NCI-H2107 (cell line): ENCODE measurements around the gene SLC16A12.
"Not testable (repeated sequence)": the region's sequence is repeated elsewhere in the genome, so short reads cannot be mapped to it uniquely, and the experiment has no call there.

ENCODE experiments used
- DNase-seq: peaks from one replicate; lab custom pipeline; 2025; lab: John Stamatoyannopoulos, UW

Gene SLC16A12

DNA sequence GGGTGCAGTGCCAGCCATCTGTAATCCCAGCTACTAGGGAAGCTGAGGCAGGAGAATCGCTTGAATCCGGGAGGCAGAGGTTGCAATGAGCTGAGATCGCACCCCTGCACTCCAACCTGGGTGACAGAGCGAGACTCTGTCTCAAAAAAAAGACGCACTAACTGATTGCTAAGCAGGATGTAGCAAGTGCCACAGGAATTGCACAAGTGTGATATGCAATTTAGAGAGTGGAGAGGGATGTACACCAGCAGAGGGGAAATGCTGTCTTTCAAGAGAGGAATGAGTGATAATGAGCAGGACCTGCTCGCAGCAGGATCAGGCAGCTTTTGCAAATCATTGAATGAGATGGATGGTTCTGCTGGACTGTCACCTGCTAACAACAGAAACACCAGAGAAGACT lies 13.3 kb upstream of the SLC16A12 start:
- DNase-seq = no peak

DNA sequence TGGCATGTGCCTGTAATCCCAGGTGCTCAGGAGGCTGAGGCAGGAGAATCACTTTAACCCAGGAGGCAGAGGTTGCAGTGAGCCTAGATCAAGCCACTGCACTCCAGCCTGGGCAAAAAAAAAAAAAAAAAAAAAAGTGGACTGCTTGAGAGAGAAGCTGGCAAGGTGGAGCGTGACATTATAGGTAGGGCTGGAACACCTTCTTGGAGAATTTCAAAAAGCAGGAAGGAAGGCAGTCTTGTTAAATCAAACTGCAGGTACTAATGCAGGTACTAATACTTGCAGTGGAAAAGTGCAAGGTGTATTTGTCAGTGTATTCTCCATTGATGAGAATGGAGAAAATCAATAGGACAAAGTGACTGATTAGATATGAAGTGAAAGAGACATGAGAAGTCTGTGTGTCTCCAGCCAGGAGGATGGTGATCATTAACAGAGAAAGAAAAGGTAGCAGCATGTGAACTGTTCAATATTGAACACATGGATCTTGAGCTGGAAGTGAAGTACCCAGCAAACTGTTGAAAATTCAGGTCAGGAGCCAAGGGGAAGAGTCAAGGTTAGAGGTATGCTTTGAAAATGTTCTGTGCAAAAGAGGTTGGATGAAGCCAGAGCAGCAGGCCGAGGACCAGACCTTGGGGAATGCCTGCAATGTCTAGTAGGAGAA lies 12.6 kb upstream of the SLC16A12 start:
- no peak for DNase-seq

DNA sequence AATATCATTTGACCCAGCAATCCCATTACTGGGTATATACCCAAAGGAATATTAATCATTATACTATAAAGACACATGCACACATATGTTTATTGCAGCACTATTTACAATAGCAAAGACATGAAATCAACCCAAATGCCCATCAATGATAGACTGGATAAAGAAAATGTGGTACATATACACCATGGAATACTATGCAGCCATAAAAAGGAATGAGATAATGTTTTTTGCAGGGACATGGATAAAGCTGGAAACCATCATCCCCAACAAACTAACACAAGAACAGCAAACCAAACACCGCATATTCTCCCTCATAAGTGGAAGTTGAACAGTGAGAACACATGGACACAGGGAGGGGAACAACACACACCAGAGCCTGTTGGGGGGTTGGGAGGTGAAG lies 11.3 kb upstream of the SLC16A12 start:
- DNase-seq = not testable (repeated sequence)

DNA sequence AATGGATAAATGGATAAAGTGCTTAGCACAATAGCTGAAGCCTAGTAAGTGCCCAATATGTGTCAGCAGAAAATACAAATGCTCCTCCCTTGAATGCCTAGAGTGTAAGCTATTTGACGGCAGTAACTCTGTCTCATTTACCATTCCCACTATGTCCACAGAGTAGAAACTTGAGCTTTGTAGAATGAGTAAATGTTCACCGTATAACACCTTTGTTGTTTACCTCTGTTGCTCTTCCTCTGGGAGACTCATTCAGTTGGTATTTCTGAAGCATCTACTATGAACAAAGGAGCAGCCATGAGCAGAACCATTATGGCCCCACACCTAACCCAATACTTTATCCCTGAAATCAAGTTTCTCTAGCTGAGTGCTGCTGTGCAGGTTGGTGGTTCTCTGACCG lies 8.4 kb upstream of the SLC16A12 start:
- DNase-seq = no peak

DNA sequence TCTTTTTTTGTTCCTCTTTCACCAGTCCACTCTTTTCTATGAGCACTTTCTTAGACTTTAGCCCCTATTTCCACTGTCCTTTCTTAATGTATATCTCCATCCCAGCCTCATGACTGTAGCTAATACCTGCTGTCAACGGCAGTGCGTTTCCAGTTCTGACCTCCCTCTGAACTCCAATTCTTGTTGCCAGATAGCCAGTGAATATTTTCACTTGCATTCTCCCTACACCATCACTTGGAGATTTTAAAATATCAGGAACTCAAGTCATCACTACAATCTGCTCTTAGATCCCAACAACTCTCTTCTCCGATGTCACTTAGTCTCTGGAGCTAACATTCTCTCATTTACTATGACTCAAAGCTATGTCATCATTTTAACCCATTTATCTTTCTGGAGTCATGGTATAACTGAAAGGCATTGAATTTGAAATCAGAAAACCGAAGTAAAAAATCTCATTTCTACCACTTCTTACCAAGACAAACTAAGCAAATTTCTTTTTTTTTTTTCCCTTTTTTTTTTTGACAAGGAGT lies 5.1 kb upstream of the SLC16A12 start:
- no peak for DNase-seq

DNA sequence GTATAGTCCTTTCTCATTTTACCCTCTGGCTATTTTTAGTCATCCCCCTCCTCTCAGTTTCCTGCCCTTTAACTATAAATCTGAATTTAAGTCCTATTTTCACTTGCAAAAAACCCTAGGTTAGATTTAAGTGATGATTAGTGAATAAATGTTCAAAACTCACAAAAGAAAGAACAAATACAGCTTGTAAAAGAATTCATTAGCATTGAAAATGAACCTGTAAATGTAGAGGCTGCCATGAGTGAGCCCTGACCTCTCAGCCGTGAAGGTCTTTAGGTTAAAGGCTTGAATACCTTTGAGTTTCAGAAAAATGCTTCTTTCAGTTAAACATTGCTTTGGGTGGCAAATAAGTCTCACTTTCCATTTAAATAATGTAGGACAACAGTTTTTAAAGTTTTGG lies 2.0 kb upstream of the SLC16A12 start:
- no peak for DNase-seq

DNA sequence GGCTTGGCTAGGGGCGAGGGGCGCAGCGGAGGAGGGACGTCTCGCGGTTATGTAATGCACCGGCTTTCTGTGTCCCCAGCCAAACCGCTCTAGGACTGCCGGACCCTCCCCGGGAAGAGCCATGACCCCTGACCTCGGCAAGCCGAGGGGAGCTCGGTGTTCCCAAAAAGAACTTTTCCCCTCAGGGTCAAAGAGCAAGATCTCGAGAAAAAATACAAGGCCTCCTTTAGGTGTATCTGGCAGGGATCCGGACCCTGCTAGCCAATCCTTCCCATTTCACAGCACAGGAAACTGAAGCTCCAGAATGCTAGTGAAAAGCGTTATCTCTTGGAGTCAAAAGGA lies 590 bp upstream of the SLC16A12 start:
- DNase-seq = no peak

DNA sequence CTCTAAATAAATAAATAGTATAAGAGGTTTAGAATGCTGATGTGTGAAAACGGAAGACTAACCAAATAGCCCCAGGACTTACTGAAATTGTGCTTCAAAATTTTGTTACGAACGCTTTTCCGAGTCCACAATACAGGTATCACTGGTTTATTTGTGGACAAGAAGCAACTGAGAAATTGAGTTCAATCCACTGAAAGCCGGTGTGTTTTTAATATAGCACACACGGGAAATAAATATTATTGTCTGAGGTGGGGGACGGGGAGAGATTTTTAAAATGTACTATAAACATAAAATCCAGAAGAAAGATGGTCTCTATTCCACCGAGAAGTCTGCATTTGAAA lies 598 bp downstream of the SLC16A12 start:
- DNase-seq = no peak

DNA sequence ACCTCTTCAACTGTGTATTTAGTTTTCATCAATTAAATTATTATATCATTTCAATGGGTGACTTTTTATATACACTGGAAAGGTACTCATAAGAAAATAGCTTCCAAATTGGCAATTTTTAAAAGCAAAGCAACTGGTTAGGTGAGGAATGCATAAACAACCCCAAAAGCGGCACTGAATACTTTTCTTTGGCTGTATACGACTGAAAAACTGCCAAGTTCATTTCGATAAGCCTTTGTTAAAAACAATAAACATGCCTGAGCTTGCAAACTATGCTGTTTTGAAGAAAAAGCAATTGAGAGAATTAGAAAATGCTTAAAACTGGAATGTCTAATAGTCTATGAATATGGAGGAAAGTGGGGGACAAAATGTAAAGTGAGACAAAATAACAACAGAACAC lies 2.9 kb downstream of the SLC16A12 start:
- no peak for DNase-seq

DNA sequence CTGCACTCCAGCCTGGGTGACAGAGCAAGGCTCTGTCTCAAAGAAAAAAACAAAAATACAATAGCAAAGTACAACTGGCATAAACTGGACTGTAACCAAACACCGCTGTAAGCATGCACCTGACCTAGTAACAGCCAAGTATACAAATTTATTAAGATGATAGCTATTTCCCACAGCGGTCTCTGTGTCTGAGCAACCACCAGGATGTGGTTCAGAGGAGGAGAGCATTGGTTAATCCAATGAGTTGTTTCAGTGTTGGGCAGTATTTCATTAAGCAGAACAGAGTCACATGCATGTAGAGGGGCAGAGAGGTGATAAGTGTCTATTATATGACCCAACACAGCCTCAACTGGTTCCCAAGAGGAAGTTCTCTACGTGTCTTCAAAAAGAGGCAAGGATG lies 4.0 kb downstream of the SLC16A12 start:
- no peak for DNase-seq

DNA sequence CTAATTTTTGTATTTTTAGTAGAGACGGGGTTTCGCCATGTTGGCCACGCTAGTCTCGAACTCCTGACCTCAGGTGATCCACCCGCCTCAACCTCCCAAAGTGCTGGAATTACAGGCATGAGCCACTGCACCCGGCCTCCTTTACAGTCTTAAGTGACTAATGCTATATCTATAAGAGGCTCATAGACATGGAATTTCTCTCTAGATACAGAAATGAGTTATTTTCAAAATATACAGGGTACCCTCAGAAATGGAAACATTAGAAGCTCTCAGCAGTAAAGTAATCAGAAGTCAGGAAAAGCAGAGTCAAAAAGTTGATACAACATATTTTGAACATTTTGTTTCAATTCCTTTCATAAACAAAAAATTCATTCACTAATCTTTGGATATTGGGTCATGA lies 5.7 kb downstream of the SLC16A12 start:
- not testable (repeated sequence) for DNase-seq

DNA sequence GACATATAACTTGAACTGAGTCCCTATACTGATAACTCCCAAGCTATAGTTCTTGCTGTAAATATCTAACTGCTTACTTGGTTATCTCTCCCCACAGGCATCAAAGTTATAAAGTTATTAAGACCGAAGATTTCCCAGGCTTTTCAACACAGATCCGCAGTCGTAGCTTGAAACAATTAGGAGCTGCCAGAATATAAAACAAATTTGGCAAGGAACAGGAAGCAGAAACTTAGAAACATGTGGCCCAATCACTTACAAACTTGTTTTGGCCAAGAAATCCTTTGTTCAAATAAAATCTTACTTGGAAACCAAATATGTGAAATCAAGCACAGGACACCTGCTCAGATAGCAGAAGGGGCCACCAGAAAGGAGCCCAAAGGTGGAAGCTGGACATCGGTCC lies 9.0 kb downstream of the SLC16A12 start:
- no peak for DNase-seq

DNA sequence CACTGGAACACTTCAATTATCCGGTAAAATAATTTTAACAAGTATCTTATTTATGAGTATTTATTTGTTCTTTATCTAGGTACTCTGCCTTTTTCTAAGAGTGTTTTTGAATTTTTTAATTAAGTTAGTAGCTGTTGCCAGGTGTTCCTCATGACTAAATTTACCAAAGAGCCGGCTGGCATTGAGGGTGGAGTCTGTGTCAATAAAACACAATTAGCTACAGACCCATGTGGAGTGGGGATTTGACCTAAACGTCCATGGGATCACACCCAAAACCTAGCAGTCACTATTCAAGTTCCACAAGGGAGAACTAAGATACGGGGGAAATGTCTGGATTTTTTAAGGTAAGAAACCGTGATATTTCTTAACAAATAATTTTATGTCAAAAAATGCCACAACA lies 9.8 kb downstream of the SLC16A12 start:
- no peak for DNase-seq

DNA sequence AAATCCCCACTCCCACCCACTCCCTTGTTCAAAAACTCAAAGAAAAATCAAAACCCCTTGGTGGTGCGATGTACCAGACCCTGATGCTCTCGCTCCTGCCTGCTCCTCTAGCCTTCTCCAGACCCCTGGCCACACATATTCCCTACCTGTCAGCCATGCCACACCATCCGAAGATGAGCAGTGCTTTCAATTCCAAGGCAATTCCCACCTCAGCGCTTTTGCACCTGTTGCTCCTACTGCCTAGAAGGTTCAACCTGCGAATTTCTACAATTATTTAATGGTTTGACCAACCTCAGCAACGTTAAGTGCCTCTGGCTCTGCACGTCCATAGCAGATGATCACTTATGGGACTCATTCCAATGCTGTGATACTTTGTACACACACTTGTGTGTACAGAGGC lies 11.1 kb downstream of the SLC16A12 start:
- no peak for DNase-seq

DNA sequence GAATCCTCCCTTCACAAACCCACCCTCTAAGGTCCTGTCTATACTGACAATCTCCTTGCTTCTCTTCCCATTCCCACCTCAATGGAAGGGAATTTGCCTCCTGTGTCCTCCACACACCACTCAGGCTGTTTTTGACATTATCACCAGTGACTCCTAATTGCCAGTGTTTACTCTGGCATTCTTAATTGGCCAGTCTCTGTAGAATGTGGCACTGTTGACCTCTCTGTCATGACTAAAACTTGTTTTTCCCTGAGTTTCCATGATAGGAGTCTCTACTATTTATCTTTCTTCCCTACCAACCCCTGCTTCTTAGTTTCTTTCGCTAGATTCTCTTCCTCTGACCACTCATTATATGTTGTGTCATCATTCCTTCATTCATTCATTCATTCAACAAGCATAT lies 12.1 kb downstream of the SLC16A12 start:
- DNase-seq = no peak

DNA sequence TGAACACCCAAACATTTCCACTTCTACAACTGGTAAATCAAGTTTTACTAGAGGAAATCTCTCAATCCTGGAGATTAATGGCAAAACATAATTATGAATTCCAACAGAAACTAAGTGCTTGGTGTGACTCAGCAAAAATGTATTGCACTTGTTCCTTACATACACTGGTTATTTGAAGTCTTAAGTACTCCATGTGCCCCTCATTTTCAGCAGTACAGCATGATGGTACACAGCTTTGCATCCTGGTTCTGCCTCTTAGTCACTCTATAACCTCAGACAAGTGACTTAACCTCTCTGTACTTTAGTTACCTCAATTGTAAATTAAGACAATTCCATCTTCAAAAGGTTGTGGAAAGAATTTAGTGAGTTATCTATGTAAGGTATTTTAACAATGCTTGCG lies 12.9 kb downstream of the SLC16A12 start:
- DNase-seq = no peak

DNA sequence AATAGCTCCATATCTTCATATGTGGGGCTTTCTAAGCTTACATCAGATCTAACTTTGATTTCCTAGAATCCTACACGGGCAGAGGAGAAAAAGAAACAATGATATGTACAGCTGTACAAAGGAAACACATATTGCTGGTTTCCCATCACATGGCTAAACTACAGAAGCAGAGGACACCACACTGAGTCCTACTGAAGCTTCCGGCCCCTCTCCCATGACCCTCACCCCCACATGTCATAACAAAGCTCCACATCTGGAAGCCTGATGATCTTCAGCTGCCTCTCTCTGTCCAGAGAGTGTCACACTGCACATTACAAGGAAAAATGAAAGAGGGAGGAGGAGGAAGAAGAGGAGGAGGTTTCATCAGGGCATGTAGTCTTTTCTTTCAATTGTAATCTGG lies 14.0 kb downstream of the SLC16A12 start:
- no peak for DNase-seq

DNA sequence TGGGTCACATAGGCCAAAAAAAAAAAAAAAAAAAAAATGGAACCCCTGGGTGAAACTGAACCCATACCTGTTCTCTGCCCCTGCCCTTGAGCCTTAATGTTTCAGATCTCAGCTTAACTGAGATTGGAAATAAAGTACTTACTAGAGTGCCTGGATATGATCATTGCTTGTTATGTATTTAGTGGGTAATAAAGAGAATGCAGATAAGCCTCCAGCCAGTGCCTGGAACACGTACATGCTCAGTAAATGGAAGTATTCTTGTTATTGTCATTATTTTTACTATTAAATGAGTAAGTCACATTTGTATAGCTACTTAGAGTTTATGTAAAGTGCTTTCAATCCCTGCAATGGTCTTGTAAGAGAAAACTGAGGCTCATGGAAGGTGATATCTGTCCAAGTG lies 14.7 kb downstream of the SLC16A12 start:
- no peak for DNase-seq

DNA sequence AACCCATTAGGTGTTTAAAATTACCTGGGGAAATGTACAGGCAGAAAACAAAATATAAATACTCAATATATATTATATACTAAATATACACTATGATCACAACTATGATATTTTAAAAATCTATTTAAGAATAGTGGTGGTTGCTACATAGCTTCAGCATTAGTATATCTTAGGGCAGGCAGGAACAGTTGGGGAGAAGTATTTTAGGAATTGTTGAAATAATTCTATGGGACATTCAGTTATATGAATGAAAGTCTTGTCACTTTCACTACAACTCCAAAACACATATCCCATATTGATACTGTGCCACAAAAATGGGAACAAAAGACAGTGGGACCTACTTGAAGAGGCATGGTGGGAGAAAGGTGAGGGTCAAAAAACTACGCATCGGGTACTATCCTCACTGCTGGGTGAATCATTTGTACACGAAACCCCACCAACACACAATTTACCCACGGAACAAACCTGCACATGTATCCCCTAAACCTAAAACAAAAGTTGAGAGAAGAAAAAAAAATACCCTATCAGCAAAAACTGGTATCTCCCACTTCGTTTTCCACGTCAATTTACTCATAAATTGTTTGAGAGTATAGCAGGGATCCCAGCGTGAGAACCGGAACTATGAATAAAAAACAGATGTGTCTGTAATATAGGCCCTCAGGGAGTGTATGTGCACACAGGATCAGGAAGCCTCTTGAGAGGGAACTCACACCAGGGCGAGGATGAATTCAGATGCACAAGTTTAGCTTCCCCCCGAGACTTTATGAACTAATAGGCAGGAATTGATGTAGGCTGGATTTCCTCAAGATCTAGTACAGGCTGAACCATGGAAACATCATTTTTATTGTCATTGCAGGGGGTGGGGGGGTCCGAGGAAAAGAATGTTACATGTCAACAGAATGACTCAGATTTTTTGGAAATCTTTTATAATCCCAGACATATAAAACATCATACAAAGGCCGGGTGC lies 16.2 kb downstream of the SLC16A12 start:
- no peak for DNase-seq

DNA sequence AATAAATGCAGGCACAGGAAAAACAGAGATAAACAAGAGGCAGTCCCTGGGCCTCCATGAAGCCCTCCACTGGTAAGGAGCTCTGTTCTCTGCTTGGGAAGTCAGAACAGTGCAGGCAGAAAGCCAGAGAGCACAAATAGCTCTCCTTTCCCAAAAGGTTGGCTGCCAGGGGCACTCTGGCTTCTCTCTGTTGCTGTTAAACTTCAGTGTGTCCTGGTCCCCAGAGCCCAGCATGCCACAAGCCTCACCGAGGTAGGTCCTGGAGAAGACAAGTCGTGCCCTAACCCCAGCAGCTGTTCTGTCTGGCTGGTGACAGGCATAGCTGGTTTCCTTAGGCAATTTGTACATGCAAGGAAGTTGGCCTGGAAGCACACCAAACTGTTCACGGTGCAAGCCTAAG lies 17.3 kb downstream of the SLC16A12 start:
- DNase-seq = no peak

DNA sequence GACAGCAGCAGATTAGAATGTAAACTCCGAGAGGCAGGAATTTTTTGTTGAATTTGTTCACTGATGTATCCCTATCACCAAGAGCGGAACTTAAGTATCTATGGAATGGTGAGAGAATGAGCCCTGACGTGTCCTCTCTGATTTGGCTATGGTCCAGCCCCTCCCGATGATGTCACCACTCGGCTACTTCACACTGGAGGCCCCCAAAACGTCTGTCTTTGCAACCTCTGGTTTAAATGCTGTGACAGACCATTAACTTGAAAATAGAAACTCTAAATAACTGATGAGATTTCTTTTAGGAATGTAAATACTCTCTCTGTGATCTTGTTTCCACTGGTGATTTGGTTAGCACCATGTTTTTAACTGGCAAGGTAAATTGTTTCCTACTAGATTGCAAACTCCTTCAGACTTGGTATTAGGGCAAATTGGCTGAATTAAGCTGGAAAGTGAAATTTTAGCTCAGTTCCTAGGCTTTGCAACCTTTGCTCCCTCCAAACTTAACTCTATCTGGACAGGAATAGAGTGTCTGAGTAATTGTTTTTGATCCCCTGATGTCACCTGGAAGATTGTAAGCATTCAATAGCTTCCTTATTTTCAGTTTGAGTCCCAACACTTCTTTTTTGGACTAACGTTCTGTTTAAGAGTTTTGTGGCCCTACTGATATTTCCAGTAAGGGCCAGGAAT lies 19.1 kb downstream of the SLC16A12 start:
- DNase-seq = no peak

DNA sequence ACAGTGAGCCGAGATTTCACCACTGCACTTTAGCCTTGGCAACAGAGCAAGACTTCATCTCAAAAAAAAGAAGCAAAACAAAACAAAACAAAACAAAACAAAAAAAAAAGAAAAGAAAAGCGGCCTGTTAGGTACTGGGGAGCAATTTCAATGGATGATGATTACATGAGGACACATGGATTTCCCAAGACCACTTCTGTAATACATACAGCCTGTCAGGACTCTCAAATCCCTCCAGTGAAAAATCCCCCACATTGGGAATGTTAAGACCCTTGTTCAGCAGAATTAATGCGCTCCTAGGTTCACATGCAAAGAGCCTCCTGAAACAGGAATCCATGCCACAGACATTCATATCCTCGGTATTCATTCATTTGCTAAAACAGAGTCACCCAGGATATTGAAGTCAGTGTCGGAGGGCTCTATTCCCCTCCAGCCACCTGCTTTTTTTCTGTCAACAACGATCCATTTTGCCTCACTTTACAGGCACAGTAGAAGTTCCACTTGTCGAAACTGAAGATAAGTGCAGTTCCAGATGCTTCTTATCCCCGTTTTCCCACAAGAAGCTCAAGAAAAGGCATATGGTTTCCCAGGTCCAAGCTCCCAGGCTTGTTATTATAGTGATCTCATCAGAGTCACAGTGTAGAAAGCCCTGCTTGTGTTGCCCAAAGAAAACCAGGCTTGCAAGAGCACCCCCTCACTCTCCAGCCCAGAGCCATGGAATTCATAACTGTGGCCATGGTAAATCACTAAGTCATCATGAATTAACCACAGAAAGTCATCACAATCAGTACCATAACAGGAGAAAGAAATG lies 20.2 kb downstream of the SLC16A12 start:
- no peak for DNase-seq
